ENCODE measurements around the gene RNF175.

Gene RNF175

DNA sequence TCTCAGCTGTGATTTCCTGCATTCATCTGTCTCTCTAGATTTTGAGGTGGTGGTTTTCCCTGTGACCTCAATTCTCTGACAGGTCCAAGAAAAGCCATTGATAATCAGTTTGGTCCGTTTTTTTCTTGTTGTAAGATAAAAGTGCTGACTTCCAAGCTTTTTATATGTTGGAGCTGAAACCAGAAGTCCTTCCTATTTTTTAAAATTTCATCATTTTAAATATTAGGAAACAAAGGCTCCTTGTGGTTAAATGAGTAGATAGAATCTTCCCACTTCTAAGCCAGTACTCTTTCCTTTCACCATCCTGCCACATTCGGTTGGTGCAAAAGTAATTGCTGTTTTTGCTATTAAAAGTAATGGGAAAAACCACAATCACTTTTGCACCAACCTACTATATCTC lies 18.3 kb downstream of the RNF175 start:
- no peak for DNase-seq

DNA sequence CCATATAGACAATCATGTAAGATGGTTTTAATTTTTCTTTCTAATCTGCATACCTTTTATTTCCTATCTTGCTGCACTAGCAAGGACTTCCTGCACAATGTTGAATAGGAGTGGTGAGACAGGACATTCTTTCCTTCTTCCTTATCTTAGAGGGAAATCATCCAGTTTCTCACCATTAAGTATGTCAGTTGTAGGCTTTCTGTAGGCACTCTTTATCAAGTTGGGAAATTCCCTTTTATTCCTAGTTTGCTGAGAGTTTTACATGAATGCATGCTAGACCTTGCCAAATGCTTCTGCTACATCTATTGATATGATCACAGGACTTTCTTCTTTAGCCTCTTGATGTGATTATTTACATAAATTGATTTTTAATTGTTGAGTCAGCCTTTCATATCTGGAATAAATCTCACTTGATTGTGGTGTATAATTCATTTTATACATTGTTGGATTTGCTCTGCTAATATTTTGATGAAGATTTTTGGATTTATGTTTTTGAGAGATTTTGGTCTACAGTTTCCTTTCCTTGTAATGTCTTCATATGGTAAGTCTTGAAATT lies 23.8 kb downstream of the RNF175 start:
- no peak for DNase-seq

DNA sequence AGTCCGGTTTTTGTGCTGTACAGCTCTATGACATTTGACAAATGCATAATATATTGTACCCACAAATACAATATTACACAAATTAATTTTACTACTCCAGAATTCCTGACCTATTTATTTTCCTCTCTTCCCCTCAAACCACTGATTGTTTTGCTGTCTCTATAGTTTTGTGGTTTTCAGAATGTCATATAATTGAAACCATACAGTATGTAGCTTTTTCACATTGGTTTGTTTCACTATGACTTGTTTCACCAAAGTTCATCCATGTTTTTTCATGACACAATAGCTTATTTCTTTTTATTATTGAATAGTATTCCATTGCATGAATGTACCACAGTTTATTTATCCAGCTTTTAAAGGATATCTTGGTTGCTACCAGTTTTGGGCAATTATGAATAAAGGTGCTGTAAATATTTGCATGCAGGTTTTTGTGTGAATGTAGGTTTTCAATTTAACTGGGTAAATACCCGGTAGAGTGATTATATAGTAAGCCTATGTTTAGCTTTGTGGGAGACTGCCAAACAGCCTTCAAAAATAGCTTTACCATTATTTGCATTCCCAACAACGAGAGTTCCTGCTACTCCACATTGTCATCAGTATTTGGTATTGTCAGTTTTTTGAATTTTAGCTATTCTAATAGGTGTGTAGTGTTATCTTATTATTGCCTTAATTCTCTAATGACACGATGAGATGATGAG lies 25.9 kb downstream of the RNF175 start:
- DNase-seq: no peak

DNA sequence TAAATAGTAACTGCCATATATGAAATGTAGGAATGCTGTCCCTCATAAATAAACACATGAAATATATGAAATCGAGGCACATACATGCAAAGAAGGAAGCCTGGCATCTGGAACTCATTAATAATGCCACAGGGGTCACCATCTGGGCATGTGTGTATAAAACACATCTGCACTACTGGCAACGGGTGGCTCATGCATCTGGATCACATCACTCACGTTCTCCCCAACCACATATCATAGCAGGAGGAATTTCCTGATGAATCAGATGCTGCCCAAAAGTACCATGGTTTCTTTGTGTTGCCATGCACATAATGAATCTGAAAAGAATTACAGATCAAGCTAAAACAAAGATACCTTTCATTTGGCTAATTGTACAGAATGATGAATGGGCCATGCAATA lies 28.6 kb downstream of the RNF175 start:
- DNase-seq: no peak

DNA sequence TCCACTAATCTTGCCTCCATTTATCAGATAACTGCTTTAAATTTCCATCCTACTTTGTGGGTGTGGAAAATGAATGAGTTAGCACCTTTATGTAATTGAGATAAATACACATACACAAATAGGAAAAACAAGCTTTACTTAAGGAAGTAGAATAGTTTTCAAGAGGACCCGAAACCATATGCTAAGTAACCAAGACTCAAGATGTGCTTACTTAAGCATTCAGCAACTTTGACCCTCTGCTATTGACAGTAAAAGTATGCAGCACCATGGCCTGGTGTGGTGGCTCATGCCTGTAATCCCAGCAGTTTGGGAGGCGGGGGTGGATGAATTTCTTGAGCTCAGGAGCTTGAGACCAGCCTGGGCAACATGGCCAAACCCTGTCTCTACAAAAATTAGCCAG lies 29.9 kb downstream of the RNF175 start:
- no peak for DNase-seq

DNA sequence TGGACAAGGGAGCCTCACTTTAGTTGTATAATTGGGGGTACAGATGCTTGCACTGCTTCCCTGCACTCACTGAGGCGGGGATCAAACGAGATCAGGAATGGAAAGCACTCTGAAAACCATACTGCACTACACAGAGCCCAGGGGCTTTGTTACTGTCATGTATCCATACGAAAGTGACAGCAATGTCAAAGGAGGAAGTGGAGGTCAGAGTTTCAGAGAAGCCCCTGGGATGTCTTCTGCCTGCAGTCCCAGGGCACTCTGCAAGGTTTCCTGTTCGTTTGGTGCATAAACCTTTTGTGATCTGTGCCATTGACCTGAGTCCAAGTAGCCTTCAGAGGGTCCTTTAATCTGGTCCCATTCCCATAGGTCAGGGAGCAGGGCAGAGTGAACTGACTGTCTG lies 31.2 kb downstream of the RNF175 start:
- no peak for DNase-seq

DNA sequence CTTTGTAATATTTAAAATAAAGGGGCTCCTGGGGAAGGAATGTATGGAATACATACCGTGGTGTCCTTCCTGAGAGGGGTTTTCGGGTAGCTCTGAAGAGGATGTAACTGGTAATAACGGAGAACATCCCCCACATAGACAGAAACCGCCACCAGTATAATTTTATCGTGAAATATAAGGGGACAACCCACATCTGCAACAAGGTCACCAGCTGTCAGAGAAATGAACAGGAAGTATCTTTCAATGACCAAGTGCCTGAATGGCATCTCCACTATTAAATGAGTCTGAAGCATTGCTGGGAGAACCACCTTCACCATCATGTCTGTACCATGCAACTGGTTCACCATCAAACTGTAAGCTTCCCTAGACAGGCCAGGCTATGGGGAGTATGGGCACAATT lies 31.7 kb downstream of the RNF175 start:
- DNase-seq: no peak

DNA sequence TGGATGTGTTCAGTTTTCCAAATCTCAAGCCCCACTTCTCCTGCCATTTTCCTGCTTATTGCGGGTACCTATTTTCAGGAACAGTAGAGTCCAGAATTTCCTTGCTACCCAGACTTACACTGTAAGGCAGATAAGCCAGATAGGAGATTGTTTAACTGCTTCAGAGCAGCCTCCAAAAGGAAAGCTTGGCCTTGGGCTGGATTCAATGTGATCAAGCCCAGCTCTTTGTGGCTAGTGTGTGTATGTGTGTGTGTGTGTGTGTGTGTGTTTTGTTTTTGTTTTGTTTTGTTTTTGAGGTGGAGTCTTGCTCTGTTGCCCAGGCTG lies 34.0 kb downstream of the RNF175 start:
- no peak for DNase-seq

DNA sequence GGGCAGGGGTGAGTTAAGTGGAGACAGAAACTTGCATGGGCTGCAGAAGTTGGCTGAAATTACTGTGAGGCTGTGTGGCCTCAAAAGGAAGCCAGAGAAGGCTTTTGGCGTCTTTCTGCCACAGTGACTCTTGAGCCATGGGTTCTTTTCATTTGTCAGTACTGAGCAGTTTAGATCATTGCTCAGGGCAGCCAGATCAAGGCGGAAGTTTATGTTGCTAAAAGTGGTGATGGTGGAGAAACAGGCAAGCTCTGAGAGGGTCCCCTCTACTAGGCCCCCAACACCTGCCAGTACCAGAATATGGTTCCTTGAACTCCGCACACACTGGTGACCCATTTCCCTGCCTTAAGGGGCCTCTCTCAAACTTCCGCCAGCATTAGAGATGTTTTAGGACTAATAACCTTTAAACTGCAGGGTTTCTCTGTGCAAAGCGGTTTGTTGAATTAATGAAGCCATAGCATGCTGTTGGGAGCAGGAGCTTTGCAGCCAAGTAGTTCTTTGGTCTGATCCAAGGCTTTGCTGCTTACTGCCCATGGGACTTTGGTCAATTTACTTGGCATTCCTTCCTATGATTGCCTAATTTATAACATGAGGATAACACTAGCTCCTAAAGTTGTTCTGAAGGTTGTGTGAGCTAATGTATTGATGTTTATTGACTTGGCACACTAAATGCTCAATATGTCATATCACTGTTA lies 34.5 kb downstream of the RNF175 start:
- no peak for DNase-seq

DNA sequence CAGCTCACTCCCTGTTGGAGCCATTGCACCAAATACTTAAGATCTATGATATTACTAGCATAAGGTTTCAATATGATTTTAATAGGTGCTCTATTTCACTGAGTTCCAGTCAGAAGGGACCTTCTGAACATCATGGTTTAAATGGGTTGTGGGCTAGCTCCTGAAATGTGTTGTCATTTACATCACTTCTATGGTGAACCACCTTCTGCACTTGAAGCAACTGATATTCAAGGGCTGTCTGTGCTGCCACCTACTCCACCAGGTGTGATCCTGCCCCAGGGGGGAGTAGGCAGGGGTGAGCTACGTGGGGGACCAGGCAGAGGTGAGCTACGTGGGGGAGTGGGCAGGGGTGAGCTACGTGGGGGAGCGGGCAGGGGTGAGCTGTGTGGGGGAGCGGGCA lies 35.2 kb downstream of the RNF175 start:
- no peak for DNase-seq

DNA sequence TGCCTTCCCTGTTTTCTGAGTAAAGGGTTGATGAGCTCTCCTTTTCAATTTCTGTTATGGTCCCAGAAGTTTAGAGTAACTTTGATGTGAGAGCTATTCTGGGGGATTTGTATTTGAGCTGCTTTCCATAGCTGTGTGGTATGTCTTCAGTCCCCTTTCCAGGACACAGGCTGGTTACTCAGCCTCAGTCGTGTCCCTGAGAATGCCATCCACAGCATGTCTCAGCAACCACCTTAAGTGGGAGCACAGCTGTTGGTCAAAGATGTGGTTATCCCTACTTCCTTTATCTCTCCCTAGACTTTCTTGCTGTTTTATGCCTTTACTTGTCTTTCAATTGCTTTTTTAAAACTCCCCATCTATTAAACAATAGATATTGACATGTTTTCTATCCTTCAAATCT lies 37.8 kb downstream of the RNF175 start:
- no peak for DNase-seq

DNA sequence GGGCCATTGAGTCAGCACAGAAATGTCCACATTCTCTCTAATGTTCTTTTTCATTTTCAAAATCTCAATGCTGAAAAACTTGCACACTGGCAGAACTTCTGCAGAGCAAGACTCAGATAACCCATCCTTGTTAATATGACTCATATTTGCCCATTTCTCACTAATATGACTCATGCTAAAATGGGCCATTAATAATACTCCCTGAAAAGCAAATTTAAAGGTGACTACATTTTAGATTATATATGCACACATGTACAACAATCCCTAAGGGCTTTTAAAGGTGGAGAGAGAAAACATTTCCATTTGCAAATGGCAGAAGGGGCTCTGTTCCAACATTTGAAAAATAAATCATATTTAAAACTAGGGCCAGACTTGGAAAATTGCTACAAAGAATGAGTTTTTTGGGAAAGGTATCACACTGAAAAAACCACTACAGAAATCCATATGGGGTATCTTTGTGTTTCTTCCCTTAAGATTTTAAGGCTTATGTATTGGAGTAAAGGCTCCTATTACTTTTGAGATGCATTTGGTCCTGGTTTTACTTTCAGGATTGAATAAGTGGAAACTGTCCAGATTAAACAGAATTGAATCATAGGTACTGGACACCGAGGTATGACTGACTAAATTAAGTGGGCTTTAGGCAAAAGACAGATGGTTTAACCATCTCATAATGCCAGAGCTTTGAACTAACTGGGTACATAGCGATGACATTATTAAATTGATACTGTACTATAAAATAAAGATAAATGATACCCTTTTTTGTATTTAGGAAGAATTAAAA lies 45.8 kb downstream of the RNF175 start:
- DNase-seq: no peak

DNA sequence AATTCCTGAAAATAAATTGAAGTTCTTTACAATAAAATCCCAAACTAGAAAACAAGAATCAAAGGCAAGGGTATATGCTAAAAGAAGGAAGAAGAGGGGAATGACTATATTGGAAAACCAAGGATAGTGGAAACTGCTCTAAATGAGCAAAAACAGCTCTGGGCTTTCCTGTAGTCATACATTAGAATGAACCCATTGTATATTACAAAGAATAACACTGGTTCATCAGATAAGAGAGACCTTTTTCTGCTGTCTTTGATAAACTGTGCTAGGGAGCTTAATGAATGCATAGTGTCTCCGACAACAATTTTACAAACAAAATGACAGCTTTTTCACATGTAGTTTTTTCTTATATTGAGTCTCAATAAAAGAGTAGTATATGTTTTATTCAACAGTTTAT lies 49.1 kb downstream of the RNF175 start:
- no peak for DNase-seq

DNA sequence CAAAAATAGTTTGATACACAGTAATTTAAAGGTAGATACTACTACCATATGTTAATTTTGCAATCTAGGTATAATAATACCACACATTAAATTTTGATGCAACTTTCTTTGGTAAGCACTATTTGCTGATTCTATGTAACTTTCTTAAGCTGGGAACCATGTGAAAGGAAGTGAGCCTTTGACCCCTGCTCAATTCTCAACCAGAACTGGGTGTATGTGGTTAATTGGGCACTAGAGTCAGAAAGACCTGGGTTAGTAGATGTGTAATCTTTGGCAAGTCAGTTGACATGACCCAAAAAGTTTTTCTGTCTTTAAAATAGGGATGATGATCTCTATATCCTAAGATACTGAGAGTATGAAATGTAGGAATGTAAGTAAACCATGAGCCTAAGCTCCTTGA lies 53.3 kb downstream of the RNF175 start:
- DNase-seq: no peak

DNA sequence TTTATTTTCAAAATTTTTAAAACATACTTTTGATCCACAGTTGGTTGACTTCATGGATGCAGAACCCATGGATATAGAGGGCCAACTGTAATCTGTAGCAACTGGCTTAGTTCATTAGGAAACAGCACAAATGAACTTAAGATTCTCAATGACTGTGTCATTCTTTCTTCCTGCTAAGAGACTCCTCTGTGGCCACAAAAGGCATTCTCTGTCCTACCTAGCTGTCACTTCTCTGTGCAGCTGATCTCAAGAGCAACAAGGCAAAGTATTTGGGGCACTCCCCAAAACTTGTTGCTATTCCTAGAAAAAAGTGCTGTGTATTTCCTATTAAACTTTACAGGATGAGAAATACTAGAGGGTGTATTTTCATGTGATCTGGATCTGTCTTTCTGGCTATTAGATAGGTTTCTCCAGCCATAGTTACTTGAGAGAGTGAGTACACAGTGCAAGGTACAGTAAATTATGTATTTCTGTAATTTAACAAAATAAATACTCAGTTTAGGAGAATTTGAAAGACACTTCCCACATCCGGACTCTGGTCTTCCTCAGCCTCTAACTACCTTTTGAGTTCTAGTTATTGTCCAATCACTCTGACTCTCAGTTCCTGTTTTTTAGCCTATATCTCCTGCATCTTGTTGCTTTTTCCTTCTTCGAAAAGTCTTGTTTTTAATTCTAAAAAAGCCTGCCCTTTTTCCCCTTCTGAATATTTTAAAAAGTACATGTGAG lies 53.9 kb downstream of the RNF175 start:
- no peak for DNase-seq

DNA sequence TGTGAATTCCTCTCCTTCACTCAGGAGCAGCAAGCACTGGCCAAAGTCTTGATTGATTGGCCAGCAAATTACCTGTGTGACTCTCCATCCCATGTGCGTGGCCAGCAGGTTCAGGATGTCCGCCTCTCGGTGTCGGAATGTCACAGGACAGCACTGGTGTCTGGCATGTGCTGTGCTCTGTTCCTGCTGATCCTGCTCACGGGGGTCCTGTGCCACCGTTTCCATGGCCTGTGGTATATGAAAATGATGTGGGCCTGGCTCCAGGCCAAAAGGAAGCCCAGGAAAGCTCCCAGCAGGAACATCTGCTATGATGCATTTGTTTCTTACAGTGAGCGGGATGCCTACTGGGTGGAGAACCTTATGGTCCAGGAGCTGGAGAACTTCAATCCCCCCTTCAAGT lies 55.3 kb downstream of the RNF175 start:
- DNase-seq: no peak

DNA sequence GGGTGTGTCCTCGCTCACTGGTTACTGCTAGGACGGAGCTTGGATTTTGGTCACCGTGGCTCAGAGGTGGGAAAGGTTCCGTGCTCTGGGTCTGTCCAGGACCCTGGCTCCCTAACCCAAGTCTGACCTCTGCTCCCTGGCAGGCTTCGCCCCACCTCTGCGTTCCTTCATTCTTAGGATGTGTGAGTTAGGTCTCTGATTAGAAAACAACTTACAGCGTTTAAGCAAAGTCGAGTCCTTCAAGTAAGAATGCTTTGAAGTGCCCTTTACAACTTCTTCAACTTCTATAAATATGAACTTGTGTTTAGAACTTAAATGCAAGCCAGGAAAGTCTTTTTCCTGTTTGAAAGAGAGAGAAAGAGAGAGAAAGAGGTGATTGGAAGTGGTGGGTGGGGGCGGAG lies 74.9 kb downstream of the RNF175 start:
- DNase-seq: no peak

DNA sequence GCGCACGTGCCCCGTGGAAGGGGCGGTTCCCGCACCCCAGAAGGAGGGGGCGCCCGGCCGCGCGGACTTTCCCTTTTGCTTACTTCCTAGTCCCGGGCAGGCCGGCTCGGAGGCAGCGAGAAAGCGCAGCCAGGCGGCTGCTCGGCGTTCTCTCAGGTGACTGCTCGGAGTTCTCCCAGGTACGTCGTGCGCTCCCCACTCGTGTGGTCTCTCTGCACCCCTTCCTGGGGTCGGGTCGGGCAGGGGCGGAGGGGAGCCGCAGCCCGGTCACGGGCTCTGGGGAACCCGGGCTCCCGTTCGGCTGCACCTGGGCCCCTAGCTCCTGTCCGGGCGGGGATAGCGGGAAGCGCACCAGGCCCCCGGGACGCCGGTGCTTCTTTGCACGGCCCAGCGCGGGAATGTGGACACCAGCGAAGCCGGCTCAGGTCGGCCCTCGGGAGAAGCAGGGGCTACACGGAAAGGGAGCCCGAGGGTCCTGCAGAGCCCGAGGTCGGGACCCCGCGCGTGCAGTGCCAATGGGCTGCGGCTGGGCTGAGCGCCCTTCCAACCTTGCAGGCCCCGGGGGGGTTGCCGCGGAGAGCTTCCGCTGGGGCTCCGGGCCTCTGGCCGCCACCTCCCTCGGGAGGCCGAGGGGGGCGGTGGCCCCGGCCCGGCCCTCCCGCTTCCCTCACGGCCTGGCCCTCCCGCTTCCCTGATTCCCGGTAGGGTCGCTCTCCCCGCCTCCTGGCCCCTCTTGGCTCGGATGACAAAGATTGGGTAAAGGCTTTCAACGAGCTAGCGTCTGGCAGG lies 75.4 kb downstream of the RNF175 start, which contains the start of gene TLR2:
TLR2 (plus strand) TSS at position 99 of the 789 bp plus-strand sequence. CDS start 18,628 bp downstream, outside the sequence.
- DNase-seq: no peak

DNA sequence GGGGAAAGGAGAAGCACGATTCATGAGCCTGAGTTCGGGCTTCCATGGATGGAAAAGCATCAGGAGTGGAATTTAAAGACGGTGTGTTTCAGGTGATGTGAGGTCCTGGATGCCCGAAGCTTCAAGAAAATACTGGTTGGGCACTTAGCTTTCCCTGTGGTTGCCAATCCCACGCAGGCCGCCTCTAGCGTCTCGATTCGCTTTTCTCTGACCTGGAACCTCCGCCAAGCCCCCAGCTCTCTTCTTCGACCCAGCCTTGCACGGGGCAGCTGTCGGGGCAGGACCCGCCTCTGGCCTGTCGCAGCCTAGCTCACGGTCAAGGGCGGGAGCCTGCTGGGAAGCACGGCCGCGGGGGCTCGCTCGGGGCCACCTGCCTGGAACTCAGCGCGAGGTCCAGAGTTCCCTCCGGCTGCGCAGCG lies 76.1 kb downstream of the RNF175 start:
- DNase-seq: no peak

DNA sequence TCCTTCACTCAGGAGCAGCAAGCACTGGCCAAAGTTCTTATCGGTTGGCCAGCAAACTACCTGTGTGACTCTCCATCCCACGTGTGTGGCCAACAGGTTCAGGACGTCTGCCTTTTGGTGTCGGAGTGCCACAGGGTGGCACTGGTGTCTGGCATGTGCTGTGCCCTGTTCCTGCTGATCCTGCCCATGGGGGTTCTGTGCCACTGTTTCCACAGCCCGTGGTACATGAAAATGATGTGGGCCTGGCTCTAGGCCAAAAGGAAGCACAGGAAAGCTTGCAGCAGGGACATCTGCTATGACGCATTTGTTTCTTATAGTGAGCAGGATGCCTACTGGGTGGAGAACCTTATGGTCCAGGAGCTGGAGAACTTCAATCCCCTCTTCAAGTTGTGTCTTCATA lies 80.3 kb downstream of the RNF175 start:
- no peak for DNase-seq

DNA sequence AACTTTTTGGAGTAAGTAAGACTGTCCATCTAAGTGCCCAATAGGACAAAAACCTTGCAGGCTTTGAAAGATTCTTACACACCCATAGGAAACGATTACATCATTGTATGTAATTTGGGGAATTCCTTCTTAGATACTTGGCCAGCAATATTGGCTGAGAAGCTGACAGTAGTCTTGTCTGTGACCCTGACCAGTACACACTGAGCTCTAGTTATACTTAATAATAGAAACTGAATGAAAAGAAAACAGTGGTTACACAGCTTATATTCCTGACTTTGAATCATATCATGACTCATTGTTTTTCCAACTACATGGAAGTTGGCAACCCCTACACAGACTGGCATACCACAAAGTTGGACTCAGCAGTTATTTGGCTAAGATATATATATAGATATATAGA lies 82.8 kb downstream of the RNF175 start:
- no peak for DNase-seq

DNA sequence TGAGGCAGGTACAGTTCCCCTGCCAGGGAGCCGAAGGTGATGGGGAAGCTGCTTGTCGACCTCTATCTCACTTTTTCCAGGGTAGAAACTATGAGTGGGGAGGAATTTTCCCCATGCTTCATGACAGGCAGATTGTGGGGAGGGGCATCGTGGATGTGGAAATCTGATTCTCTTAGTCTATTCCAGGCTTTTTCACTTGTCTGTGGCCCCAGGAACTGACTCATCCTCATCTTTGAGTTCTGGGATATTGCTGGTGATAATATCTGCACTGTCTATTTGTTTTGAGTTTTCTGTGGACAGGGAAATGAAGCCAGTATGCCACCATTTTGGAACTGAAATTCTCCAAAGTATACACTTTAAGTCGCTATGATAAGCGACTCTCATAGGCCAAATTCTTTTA lies 83.3 kb downstream of the RNF175 start:
- DNase-seq: no peak

Data from NCI-H1417 treated with DMSO at 0.1 percent for 48 hours (cell line).